ENCODE data around the gene ASXL2. TPM values are rescaled to one million over a fixed set of nuclear protein-coding genes. Genes with fewer than 3 reads are reported as not detected.
A peak's percentile ranks its signal among the peaks of the same experiment; 100 is the strongest.
"Not testable (repeated sequence)": the region's sequence is repeated elsewhere in the genome, so short reads cannot be mapped to it uniquely, and the experiment has no call there.

The ASXL2 gene
- total RNA-seq, 1 experiment from 2014 or later, result 34.0 TPM

DNA sequence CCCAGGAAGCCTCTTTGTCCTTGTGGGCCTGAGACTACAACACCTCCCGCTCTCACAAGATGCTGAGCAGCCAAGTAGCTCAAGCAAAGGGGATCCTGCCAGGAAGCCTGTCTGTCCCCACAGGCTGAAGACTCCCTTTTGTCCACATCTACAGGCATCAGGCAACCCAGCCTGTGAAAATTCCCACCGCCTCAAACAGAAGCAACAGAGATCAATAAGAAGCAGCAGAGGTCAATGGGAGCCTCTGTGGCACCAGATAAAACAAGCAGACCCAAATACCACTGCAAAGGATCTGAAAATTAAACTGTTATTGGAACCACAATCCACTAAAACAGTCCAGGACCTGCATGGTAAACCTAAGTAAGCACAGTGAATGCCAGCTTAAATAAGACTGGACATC, 48.5 kb downstream of the ASXL2 start:
- no peak for DNase-seq (ENCODE audit: unreplicated experiment)
- ChIA-PET CTCF (interaction anchor here (1.0 kb wide), 1 partner anchor 25 kb away, joined by 4 read pairs; no protein-coding TSS in a partner anchor), POLR2A (interaction anchor here (1.0 kb wide), 1 partner anchor 14 kb away, joined by 3 read pairs; no protein-coding TSS in a partner anchor)
- H3K36me3 Mint-ChIP-seq (ENCODE audit: insufficient read depth, unreplicated experiment), result peaks cover 5% of the 10 kb centered on the region
- intact Hi-C loops (cut with micrococcal nuclease), result no loop called here
- BruUV-seq (replicated peaks), result no TSS peak
- no peaks in the 10 kb centered on the region for H3K27me3 Mint-ChIP-seq (ENCODE audit: insufficient read depth, unreplicated experiment)
- H3K9me3 Mint-ChIP-seq (ENCODE audit: unreplicated experiment), result peaks cover 8% of the 10 kb centered on the region
- H3K4me1 Mint-ChIP-seq (ENCODE audit: insufficient read depth, unreplicated experiment), result peaks cover 6% of the 10 kb centered on the region
- no peak overlapping the region for H3K27ac Mint-ChIP-seq (ENCODE audit: low read depth, unreplicated experiment)
- H3K4me3 Mint-ChIP-seq (ENCODE audit: unreplicated experiment), result no peak overlapping the region
- TF ChIP-seq, protein P1, sequence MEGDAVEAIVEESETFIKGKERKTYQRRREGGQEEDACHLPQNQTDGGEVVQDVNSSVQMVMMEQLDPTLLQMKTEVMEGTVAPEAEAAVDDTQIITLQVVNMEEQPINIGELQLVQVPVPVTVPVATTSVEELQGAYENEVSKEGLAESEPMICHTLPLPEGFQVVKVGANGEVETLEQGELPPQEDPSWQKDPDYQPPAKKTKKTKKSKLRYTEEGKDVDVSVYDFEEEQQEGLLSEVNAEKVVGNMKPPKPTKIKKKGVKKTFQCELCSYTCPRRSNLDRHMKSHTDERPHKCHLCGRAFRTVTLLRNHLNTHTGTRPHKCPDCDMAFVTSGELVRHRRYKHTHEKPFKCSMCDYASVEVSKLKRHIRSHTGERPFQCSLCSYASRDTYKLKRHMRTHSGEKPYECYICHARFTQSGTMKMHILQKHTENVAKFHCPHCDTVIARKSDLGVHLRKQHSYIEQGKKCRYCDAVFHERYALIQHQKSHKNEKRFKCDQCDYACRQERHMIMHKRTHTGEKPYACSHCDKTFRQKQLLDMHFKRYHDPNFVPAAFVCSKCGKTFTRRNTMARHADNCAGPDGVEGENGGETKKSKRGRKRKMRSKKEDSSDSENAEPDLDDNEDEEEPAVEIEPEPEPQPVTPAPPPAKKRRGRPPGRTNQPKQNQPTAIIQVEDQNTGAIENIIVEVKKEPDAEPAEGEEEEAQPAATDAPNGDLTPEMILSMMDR (IDR thresholded peaks at IDR 0.05; ENCODE audit: unreplicated experiment), result no peak

DNA sequence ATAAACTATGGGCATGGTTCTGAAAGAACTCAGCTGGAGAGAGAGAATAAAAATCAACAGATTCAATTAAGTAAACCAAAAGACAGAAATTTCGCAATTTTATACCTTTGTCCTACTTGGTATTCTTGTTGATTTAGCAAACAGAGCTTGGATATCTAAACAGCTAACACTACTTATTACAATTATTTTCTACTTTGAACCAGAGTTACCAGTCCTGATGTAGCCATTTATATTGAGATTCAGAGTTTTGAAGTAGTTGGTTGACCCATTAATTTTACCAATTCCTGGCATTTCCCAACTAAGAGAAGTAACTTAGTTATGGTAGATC, 48.9 kb downstream of the ASXL2 start:
- BruUV-seq (replicated peaks), result no TSS peak
- POLR2A ChIA-PET, result interaction anchor here (1.0 kb wide), 1 partner anchor 14 kb away, joined by 3 read pairs; no protein-coding TSS in a partner anchor
- Mint-ChIP-seq H3K4me3 (ENCODE audit: unreplicated experiment) (no peak overlapping the region), H3K9me3 (ENCODE audit: unreplicated experiment) (peaks cover 8% of the 10 kb centered on the region), H3K27me3 (ENCODE audit: insufficient read depth, unreplicated experiment) (no peaks in the 10 kb centered on the region), H3K4me1 (ENCODE audit: insufficient read depth, unreplicated experiment) (peaks cover 6% of the 10 kb centered on the region), H3K36me3 (ENCODE audit: insufficient read depth, unreplicated experiment) (peaks cover 5% of the 10 kb centered on the region), H3K27ac (ENCODE audit: low read depth, unreplicated experiment) (no peak overlapping the region)
- CTCF ChIA-PET, result no interaction called here
- DNase-seq (ENCODE audit: unreplicated experiment), result no peak
- TF ChIP-seq, protein P1 (IDR thresholded peaks at IDR 0.05; ENCODE audit: unreplicated experiment), result no peak
- intact Hi-C loops (cut with micrococcal nuclease), result no loop called here

DNA sequence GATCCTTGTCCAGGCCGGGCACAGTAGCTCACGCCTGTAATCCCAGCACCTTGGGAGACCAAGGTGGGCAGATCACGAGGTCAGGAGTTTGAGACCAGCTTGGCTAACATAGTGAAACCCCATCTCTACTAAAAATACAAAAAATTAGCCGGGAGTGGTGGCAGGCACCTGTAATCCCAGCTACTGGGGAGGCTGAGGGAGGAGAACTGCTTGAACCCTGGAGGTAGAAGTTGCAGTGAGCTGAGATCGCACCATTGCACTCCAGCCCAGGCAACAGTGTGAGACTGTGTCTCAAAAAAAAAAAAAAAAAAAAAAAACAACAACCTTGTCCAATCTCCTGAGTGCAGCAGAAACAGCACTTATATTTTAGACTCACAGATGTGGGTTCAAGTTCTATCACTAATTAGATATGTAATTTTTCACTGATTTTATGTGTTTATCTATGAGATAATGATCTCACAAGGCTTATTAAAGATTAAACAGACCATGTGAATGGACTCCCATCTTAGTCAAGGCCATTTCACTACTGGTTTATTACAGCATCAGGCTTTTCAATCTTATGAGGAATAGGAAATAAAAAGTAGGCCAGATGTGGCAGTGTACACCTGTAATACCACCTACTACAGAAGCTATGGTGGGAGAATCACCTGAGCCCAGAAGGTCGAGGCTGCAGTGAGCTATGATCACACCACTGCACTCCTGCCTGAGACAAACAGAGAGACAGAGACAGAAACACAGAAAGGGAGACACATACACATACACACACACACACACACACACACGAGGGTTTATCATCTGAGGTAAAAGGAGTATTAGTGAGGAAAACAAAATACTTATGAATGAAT, 49.5 kb downstream of the ASXL2 start:
- H3K4me1 Mint-ChIP-seq (ENCODE audit: insufficient read depth, unreplicated experiment); intact Hi-C loops (cut with micrococcal nuclease); DNase-seq (ENCODE audit: unreplicated experiment); H3K4me3 Mint-ChIP-seq (ENCODE audit: unreplicated experiment); BruUV-seq (replicated peaks); H3K27ac Mint-ChIP-seq (ENCODE audit: low read depth, unreplicated experiment); H3K9me3 Mint-ChIP-seq (ENCODE audit: unreplicated experiment); H3K27me3 Mint-ChIP-seq (ENCODE audit: insufficient read depth, unreplicated experiment); H3K36me3 Mint-ChIP-seq (ENCODE audit: insufficient read depth, unreplicated experiment): not testable (repeated sequence)
- ChIA-PET POLR2A (interaction anchor here (1.0 kb wide), 1 partner anchor 13 kb away, joined by 3 read pairs; no protein-coding TSS in a partner anchor), CTCF (interaction anchor here (0.7 to 1.5 kb wide), 2 partner anchors 23 to 288 kb away, joined by 3 to 10 read pairs; no protein-coding TSS in a partner anchor)

DNA sequence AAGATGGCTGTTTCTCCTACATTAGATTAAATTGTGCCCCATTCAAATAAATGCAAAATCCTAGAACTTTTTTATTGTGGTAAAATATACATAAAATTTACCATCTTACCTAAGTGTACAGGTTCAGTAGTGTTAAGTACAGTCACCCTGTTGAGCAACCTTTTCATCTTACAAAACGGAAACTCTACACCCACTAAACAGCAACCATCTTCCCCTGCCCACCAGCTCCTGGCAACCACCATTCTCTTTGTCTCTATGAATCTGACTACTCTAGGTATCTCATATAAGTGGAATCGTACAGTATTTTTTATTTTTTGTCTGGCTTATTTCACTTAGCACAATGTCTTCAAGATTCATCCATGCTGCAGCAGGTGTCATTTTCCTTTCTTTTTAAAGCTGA, 53.0 kb downstream of the ASXL2 start:
- POLR2A ChIA-PET, result interaction anchor here (1.8 kb wide), 1 partner anchor 24 kb away, joined by 3 read pairs; no protein-coding TSS in a partner anchor
- Mint-ChIP-seq H3K9me3 (ENCODE audit: unreplicated experiment) (no peaks in the 10 kb centered on the region), H3K27me3 (ENCODE audit: insufficient read depth, unreplicated experiment) (no peaks in the 10 kb centered on the region), H3K4me3 (ENCODE audit: unreplicated experiment) (no peak overlapping the region), H3K4me1 (ENCODE audit: insufficient read depth, unreplicated experiment) (peaks cover 18% of the 10 kb centered on the region), H3K27ac (ENCODE audit: low read depth, unreplicated experiment) (no peak overlapping the region), H3K36me3 (ENCODE audit: insufficient read depth, unreplicated experiment) (peaks cover 13% of the 10 kb centered on the region)
- TF ChIP-seq, protein P1 (IDR thresholded peaks at IDR 0.05; ENCODE audit: unreplicated experiment), result no peak
- DNase-seq (ENCODE audit: unreplicated experiment), result peak; percentile 46
- no TSS peak for BruUV-seq (replicated peaks)
- intact Hi-C loops (cut with micrococcal nuclease), result no loop called here
- CTCF ChIA-PET, result interaction anchor here (2.2 kb wide), 1 partner anchor 26 kb away, joined by 9 read pairs; no protein-coding TSS in a partner anchor
